Activated CD4-positive, alpha-beta memory T cell treated with anti-CD3 and anti-CD28 coated beads, Interleukin-2, amount 10 ng/mL, durations not matched to agents 7 days and 5 days (primary cell): ENCODE data around the gene DDB1. TPM values are rescaled to one million over a fixed set of nuclear protein-coding genes. Genes with fewer than 3 reads are reported as not detected.

Experiments used
- CTCF ChIA-PET: fragments of 350-600 bp; sonication (Branson Sonifier 250); formaldehyde crosslinking; loops from one replicate; lab custom pipeline; 2021; ENCODE audit warnings: antibody characterized with exemption, inconsistent platforms; lab: Charles Lee
- POLR2A ChIA-PET: fragments of 350-600 bp; sonication (Branson Sonifier 250); formaldehyde crosslinking; loops from one replicate; lab custom pipeline; 2021; ENCODE audit warnings: antibody characterized with exemption; lab: Charles Lee
- DNase-seq: peaks from one replicate; pipeline ENCODE4 v3.0.0-alpha.2; 2020
- H3K27ac Mint-ChIP-seq: one replicate; pipeline ENCODE4 v1.8.0; 2021; ENCODE audit warnings: mild to moderate bottlenecking, mixed read lengths
- H3K27me3 Mint-ChIP-seq: one replicate; pipeline ENCODE4 v1.8.0; 2021; ENCODE audit warnings: mixed read lengths
- H3K36me3 Mint-ChIP-seq: one replicate; pipeline ENCODE4 v1.8.0; 2021; ENCODE audit warnings: low read depth, mixed read lengths
- H3K4me1 Mint-ChIP-seq: one replicate; pipeline ENCODE4 v1.8.0; 2021; ENCODE audit warnings: mixed read lengths
- H3K4me3 Mint-ChIP-seq: one replicate; pipeline ENCODE4 v1.8.0; 2021; ENCODE audit warnings: mild to moderate bottlenecking, mixed read lengths
- H3K9me3 Mint-ChIP-seq: one replicate; pipeline ENCODE4 v1.8.0; 2021; ENCODE audit warnings: mixed read lengths
- total RNA-seq, 2 experiments: library from RNA; stranded (reverse); gene quantifications; one replicate each; pipeline ENCODE4 v1.2.3, GENCODE V29; 2021

DDB1 gene
- total RNA-seq, 2 experiments from 2014 or later, result 166 to 174 TPM

DNA sequence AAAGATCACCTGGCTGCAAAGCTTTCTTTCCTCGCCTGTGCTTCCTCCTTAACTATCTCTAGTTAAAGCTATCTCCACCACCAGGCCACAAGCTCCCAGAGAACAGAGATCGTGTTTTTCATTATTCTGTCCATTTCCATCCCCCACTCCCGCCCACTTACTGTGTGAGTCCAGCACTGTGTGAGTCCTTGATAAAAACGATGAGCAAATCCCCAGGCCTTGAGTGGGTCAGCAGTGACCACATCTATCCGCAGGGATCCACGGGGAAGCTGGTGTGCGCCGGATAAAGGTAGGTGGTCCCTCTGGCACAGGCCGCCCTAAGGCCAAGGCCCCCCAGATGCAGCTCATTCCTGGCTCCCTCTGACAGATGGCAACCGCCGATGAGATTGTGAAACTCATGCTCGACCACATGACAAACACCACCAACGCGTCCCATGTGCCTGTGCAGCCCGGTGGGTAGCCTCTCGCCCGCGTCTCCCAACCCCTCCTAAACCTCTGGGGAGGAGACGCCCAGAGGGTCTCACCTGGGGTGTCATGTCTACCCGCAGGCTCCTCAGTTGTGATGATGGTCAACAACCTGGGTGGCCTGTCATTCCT lies 9.4 kb upstream of the DDB1 start:
- Mint-ChIP-seq H3K9me3 (no peaks in the 10 kb centered on the region), H3K4me3 (no peak overlapping the region), H3K27me3 (no peaks in the 10 kb centered on the region), H3K4me1 (peaks cover 2% of the 10 kb centered on the region), H3K36me3 (no peaks in the 10 kb centered on the region), H3K27ac (no peak overlapping the region)
- POLR2A ChIA-PET, result interaction anchor here (0.9 to 1.2 kb wide), 2 partner anchors 9 to 19 kb away, joined by 6 read pairs; partner anchors contain the start of genes CYB561A3, TKFC and TMEM138
- CTCF ChIA-PET, result interaction anchor here (0.8 to 3.6 kb wide), 2 partner anchors 43 to 48 kb away, joined by 3 to 13 read pairs; no protein-coding TSS in a partner anchor
- DNase-seq, result no peak

DNA sequence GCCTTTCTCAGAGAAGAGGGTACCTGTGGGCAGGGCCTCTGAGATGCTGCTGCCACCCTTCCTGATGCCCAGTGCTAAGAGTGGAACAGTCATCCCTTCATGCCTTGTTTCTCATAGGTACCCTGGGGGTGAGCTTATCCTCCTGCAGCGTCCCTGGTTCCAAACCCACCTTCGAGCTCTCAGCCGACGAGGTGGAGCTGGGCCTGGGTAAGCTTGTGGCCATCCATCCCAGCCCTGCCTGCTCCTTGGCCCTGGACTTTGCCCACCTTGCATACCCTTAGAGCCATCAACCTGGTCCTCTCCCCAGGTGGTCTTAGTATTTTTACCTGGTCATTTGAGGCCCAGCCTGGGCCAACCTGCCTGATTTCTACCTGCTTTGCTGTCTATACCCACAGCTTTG lies 8.8 kb upstream of the DDB1 start:
- ChIA-PET POLR2A (interaction anchor here (0.9 to 1.2 kb wide), 2 partner anchors 8 to 20 kb away, joined by 6 read pairs; partner anchors contain the start of genes CYB561A3, TKFC and TMEM138), CTCF (interaction anchor here (0.8 to 3.6 kb wide), 2 partner anchors 44 to 49 kb away, joined by 3 to 13 read pairs; no protein-coding TSS in a partner anchor)
- Mint-ChIP-seq H3K27me3 (no peaks in the 10 kb centered on the region), H3K4me1 (peaks cover 6% of the 10 kb centered on the region), H3K9me3 (no peaks in the 10 kb centered on the region), H3K27ac (no peak overlapping the region), H3K4me3 (no peak overlapping the region), H3K36me3 (no peaks in the 10 kb centered on the region)
- no peak for DNase-seq

DNA sequence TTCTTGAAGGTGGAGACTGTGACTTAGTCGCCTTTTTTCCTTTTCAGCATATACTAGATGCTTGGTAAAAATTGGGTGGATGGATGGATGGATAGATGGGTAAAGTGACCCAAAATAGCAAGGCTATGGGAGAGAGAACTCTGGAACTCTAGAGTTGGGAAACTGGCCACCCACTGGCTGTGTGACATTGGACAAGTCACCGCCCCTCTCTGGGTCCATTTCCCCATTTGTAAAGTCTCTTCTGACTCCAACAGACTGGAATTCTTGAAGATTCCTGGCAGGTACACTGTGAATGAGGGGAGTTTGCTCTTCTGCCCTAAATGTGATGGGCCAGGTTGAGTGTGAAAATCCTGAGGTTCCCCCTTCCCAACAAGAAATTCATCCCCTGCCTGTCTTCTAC lies 8.1 kb upstream of the DDB1 start:
- Mint-ChIP-seq H3K4me3 (no peak overlapping the region), H3K4me1 (peaks cover 13% of the 10 kb centered on the region), H3K9me3 (no peaks in the 10 kb centered on the region), H3K27me3 (no peaks in the 10 kb centered on the region), H3K36me3 (no peaks in the 10 kb centered on the region), H3K27ac (no peak overlapping the region)
- POLR2A ChIA-PET, result interaction anchor here (1.2 kb wide), 1 partner anchor 7 kb away, joined by 6 read pairs; the partner anchor contains the start of gene TKFC
- no peak for DNase-seq
- CTCF ChIA-PET, result interaction anchor here (3.6 kb wide), 1 partner anchor 45 kb away, joined by 13 read pairs; no protein-coding TSS in a partner anchor

DNA sequence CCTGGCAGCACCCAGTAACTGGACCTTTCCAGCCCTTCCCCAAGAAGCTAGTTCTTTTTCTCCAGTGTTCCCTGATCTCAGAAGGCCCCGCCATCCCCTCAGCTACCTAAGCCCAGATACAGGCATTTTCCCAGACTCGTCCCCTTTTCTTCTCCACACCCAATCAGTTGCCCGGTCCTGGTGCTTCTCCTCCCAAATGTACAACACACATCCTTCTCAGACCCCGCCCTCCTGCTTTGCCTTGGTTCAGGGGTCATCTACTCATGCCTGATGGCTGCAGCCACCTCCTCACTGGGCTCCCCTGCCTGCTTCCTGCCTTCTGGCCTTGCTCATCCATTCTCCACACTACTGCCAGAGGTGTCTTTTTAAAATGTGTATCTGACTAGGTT lies 6.6 kb upstream of the DDB1 start:
- Mint-ChIP-seq H3K4me3 (no peak overlapping the region), H3K27ac (no peak overlapping the region), H3K9me3 (no peaks in the 10 kb centered on the region), H3K4me1 (peaks cover 24% of the 10 kb centered on the region), H3K27me3 (no peaks in the 10 kb centered on the region), H3K36me3 (no peaks in the 10 kb centered on the region)
- POLR2A ChIA-PET, result no interaction called here
- no peak for DNase-seq
- CTCF ChIA-PET, result interaction anchor here (1.4 to 3.6 kb wide), 2 partner anchors 9 to 46 kb away, joined by 8 to 13 read pairs; no protein-coding TSS in a partner anchor

DNA sequence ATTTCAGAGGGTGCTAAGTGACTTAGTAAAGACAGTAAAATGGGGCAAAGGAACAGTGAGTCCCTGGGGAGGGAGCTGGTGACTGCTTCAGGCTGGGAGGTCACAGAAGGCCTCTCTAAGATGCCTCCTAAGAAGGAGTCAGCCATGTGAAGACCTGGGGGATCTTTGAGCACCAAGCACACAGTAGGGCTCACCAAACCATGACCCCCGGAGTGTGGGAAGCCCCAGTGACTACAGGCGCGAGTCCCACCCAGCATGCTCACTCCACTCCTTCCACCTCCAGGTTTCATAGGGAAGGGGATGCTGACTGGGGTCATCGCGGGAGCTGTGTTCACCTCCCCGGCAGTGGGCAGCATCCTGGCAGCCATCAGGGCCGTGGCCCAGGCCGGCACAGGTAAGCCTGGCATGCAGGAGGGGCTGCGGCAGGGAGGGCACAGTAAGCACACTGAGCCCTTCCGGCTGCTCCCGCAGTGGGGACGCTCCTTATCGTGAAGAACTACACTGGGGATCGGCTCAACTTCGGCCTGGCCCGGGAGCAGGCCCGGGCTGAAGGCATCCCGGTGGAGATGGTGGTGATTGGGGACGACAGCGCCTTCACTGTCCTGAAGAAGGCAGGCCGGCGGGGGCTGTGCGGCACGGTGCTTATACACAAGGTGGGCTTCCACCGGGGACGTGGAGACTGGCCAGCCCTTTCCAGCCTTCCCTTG lies 6.0 kb upstream of the DDB1 start:
- Mint-ChIP-seq H3K36me3 (no peaks in the 10 kb centered on the region), H3K4me1 (peaks cover 30% of the 10 kb centered on the region), H3K27ac (no peak overlapping the region), H3K27me3 (no peaks in the 10 kb centered on the region), H3K4me3 (no peak overlapping the region), H3K9me3 (no peaks in the 10 kb centered on the region)
- POLR2A ChIA-PET, result no interaction called here
- no peak for DNase-seq
- CTCF ChIA-PET, result interaction anchor here (1.4 to 6.5 kb wide), 3 partner anchors 10 to 47 kb away, joined by 8 to 289 read pairs (median 13); no protein-coding TSS in a partner anchor

DNA sequence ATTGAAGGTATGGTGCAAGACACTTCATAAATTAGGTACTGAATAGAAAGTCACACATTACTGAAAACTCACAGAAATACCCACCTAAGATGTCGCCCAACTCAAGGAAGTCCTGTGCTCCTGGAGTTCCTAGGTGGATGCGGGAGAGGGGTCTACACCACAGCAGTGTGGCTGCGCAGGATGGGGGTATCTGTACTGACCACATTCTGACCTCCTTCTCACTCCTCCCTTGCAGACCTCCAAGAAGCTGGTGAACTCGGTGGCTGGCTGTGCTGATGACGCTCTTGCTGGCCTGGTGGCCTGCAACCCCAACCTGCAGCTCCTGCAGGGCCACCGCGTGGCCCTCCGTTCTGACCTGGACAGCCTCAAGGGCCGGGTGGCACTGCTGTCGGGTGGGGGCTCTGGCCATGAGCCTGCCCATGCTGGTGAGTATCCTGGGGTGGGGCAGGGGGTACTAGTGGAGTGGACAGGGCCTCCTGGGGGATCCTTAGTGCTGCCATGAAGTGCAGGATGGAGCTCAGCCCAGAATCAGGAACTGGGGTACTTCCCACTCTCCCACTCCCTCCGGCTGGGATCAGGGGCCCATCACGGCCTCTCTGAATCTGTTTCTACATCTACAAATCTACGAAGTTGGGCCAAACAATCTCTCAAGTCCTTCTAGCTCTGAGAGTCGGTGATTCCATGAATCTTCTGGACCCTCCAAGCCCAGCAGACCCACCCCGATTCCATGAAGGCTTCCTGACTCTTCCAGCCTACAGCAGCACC lies 5.0 kb upstream of the DDB1 start:
- H3K9me3 Mint-ChIP-seq, result no peaks in the 10 kb centered on the region
- no peak for DNase-seq
- H3K4me3 Mint-ChIP-seq, result no peak overlapping the region
- H3K36me3 Mint-ChIP-seq, result peaks cover 4% of the 10 kb centered on the region
- POLR2A ChIA-PET, result no interaction called here
- H3K27ac Mint-ChIP-seq, result no peak overlapping the region
- CTCF ChIA-PET, result interaction anchor here (1.4 to 6.5 kb wide), 3 partner anchors 11 to 109 kb away, joined by 8 to 289 read pairs (median 22); no protein-coding TSS in a partner anchor
- H3K4me1 Mint-ChIP-seq, result peaks cover 38% of the 10 kb centered on the region
- no peaks in the 10 kb centered on the region for H3K27me3 Mint-ChIP-seq

DNA sequence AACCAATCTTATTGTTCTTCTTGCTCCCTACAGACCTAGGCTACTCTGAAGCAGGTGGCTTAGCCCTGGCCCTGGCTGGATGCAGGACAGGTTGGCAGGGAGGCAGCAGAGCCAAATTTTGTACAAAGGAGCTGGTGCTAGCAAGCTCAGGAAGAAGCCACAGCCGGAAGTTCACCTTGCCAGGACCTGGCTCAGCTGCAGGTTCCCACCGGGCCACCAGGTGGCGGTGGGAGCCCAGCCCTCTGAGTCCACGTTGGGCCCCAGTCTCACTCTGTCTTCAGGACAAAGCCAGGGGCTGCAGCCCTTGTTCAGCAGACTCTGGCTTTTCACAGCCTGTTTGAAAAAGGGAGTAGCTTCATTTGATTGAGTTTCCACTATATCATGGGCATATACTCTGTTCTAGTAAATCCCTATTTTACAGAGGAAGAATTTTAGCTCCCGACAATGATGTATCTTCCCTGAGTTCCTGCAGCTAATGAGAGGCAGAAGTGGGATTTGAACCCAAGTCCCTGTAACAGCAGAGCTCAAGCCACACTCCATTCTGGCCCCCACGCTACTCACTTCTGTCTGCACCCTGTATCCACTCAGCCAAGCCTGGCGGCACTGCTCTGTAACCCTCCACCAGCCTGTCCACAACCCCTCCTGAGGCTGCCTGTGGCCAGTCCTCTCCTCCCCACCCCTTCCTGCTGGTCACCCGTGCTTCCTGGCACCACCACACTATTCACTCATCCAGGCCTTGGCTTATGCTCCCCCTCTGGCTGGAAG lies 3.4 kb upstream of the DDB1 start:
- H3K4me1 Mint-ChIP-seq, result peaks cover 49% of the 10 kb centered on the region
- no peak overlapping the region for H3K4me3 Mint-ChIP-seq
- ChIA-PET POLR2A (interaction anchor here (0.6 to 4.7 kb wide), 17 partner anchors 9 to 178 kb away, joined by 3 to 118 read pairs (median 4); partner anchors contain the start of genes CPSF7, CYB561A3, SDHAF2 and TMEM138), CTCF (interaction anchor here (0.7 to 6.5 kb wide), 36 partner anchors 9 to 772 kb away, joined by 3 to 289 read pairs (median 5); partner anchors contain the start of genes CPSF7, CYB561A3, SDHAF2 and TMEM109)
- H3K27me3 Mint-ChIP-seq, result no peaks in the 10 kb centered on the region
- DNase-seq, result peak; percentile 88
- no peaks in the 10 kb centered on the region for H3K9me3 Mint-ChIP-seq
- peak overlapping the region; percentile 85 for H3K27ac Mint-ChIP-seq
- peaks cover 17% of the 10 kb centered on the region for H3K36me3 Mint-ChIP-seq

DNA sequence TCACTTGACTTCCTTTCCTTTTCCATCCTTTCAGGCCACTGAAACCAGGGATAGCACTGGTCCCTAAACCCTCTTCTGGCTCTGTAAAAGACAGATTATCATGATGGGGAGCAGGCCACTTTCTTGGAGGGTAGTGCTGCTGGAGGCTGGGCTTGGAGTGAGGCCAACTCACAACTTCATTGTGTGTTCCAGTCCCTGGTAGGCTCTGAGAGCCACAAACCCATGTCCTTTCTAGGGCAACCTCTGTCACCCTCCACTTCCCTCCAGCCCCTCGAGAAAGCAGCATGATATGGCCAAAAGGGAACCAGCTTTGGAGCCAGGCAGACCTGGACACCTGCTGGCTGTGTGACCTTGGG lies 2.4 kb upstream of the DDB1 start:
- Mint-ChIP-seq H3K4me1 (peaks cover 59% of the 10 kb centered on the region), H3K9me3 (no peaks in the 10 kb centered on the region), H3K4me3 (no peak overlapping the region), H3K27ac (peak overlapping the region; percentile 85), H3K27me3 (no peaks in the 10 kb centered on the region), H3K36me3 (peaks cover 24% of the 10 kb centered on the region)
- POLR2A ChIA-PET, result interaction anchor here (0.6 to 4.7 kb wide), 8 partner anchors 27 to 185 kb away, joined by 3 to 118 read pairs (median 10); partner anchors contain the start of genes CPSF7, CYB561A3, SDHAF2 and TMEM138
- DNase-seq, result no peak
- CTCF ChIA-PET, result interaction anchor here (0.6 to 6.5 kb wide), 20 partner anchors 8 to 138 kb away, joined by 3 to 289 read pairs (median 10); partner anchors contain the start of genes CPSF7, CYB561A3, SDHAF2 and TMEM138

DNA sequence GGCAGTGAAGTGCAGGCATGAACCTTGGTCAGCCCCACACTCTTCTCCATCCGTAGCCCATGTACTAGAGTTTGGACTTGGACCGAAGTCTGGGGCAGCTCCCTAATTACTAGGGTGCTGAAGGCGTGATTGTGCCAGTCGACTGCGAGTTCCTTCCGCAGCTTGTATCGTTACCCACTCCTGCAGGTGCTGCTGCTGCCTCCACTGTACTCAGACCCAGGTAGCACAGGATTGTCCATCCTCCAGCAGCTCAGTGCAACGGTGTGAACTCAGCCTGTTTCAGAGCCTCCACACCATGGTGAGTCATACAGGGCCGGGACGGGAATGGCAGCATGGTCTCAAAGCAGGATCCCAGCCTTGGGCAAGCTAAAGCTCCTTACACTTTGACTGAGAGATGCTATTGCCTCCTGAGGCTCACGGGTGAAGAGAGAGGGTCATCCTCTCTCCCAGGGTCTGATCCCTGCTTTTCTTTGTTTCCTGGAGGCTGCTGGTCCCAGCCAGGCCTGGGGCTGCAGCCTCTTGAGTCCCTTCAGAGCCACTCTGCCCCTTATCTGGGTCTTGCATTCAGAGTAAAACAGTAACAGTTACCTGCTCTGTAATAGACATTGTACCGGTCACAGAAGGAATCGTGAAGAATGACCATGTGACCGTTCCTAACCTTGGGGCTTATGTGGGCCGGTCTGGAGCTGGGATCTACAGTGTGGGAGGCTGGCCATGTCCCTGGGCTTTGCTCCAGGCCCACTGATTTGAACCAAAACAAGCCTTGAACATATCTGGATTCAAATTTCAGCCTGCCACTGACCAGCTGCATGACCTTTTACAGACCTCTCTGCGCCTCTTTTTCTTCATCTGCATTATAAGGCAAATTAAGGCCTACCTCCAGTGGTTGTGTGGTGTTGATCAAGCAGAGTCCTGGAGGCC lies 1.8 kb upstream of the DDB1 start:
- DNase-seq, result no peak
- Mint-ChIP-seq H3K9me3 (no peaks in the 10 kb centered on the region), H3K4me3 (peak overlapping the region; percentile 99), H3K36me3 (peaks cover 30% of the 10 kb centered on the region), H3K27me3 (no peaks in the 10 kb centered on the region), H3K27ac (peak overlapping the region; percentile 98), H3K4me1 (peaks cover 66% of the 10 kb centered on the region)
- ChIA-PET POLR2A (interaction anchor here (0.9 to 4.7 kb wide), 13 partner anchors 12 to 481 kb away, joined by 3 to 118 read pairs (median 7); partner anchors contain the start of genes CPSF7, CYB561A3, SDHAF2 and TMEM138), CTCF (interaction anchor here (0.7 to 6.5 kb wide), 11 partner anchors 19 to 182 kb away, joined by 3 to 289 read pairs (median 13); partner anchors contain the start of genes CPSF7, CYB561A3, SDHAF2 and TMEM138)

DNA sequence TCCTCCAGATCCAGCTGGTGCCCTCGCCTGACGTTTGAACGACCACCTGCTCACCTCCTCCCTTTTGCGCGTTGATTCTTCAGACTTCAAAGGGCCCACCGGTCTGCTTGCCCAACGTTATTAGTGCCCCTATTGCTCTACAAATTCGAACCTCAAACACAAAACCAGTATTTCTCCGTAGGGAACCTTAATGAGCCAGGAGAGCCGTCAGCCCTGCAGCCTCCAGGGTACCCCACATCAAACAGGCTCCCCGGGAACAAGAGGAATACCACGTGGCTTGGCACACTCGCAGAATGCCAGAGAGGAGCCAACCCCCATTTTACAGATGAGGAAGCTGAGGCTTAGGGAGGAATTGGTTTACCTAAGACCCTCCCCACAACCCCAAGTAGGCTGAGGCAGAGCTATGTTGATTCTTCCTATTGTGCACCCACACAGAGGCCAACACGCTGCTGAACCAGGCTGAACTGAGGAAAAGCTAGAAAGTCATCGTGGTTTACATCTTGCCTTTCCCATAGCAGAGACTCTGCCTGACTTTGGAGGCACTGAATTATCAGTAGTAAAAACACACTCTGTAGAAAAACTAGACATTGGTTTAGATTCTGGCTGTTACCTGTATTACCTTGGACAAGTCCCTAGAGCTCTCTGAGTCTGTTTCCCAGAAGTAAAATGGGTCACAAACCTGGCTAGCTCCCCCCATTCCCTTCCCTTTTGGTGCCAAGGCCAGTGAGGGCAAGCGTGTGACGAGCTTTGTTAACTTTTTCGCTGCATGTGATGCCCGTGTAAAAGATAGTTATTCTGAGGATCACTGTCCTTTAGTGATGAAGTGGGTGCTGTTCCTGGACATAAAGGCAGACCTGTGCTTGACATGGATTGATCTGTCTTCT lies 887 bp upstream of the DDB1 start:
- H3K27me3 Mint-ChIP-seq, result no peaks in the 10 kb centered on the region
- peak overlapping the region; percentile 98 for H3K27ac Mint-ChIP-seq
- H3K4me3 Mint-ChIP-seq, result peak overlapping the region; percentile 99
- peaks cover 40% of the 10 kb centered on the region for H3K36me3 Mint-ChIP-seq
- no peak for DNase-seq
- H3K4me1 Mint-ChIP-seq, result peaks cover 73% of the 10 kb centered on the region
- no peaks in the 10 kb centered on the region for H3K9me3 Mint-ChIP-seq
- POLR2A ChIA-PET, result interaction anchor here (0.9 to 4.7 kb wide), 15 partner anchors 8 to 482 kb away, joined by 3 to 118 read pairs (median 5); partner anchors contain the start of genes CPSF7, CYB561A3, SDHAF2 and TMEM138
- CTCF ChIA-PET, result interaction anchor here (0.7 to 6.5 kb wide), 10 partner anchors 20 to 183 kb away, joined by 3 to 289 read pairs (median 9); partner anchors contain the start of genes CPSF7, CYB561A3, SDHAF2 and TMEM138
